Mesendoderm (in vitro differentiated cells): ENCODE results near the gene PTPN12.

Experiments
- DNase-seq: peaks from one replicate; pipeline ENCODE4 v3.0.0; 2013
- H2AK5ac ChIP-seq: 2 replicates; pipeline ENCODE4 v1.6.1; 2013; ENCODE audit warnings: low read length, inconsistent platforms
- H2BK120ac ChIP-seq: 2 replicates; pipeline ENCODE4 v1.6.1; 2013; ENCODE audit warnings: low read depth, mild to moderate bottlenecking, low read length, moderate library complexity, mixed read lengths
- H2BK15ac ChIP-seq: replicated peaks from 2 replicates; pipeline ENCODE4 v1.6.1; 2013; ENCODE audit warnings: low read depth, mild to moderate bottlenecking, moderate library complexity
- H2BK5ac ChIP-seq: 2 replicates; pipeline ENCODE4 v1.6.1; 2013; ENCODE audit warnings: low read length, inconsistent platforms
- H3K18ac ChIP-seq: 2 replicates; pipeline ENCODE4 v1.6.1; 2013; ENCODE audit warnings: mild to moderate bottlenecking, low read length, mixed read lengths
- H3K23ac ChIP-seq: one replicate; pipeline ENCODE4 v1.6.1; 2013; ENCODE audit warnings: low read length
- H3K27ac ChIP-seq: 2 replicates; pipeline ENCODE4 v1.5.1; 2013; ENCODE audit warnings: low read depth, mild to moderate bottlenecking, inconsistent platforms, low read length, moderate library complexity
- H3K27me3 ChIP-seq: 2 replicates; pipeline ENCODE4 v1.6.1; 2013; ENCODE audit warnings: low read length, control low read depth, mild to moderate bottlenecking, inconsistent platforms; ENCODE audit not compliant: insufficient read depth, poor library complexity
- H3K36me3 ChIP-seq: 2 replicates; pipeline ENCODE4 v1.6.1; 2013; ENCODE audit warnings: low read length, inconsistent platforms; ENCODE audit not compliant: control insufficient read depth, insufficient read depth
- H3K4ac ChIP-seq: one replicate; pipeline ENCODE4 v1.6.1; 2013; ENCODE audit warnings: low read depth, mild to moderate bottlenecking, low read length, moderate library complexity
- H3K4me1 ChIP-seq: 2 replicates; pipeline ENCODE4 v1.6.1; 2013; ENCODE audit warnings: low read depth, low read length, inconsistent platforms; ENCODE audit not compliant: control insufficient read depth
- H3K4me2 ChIP-seq: 2 replicates; pipeline ENCODE4 v1.6.1; 2013; ENCODE audit warnings: low read length
- H3K4me3 ChIP-seq: 2 replicates; pipeline ENCODE4 v1.5.1; 2013; ENCODE audit warnings: mild to moderate bottlenecking, low read length
- H3K56ac ChIP-seq: one replicate; pipeline ENCODE4 v1.6.1; 2013; ENCODE audit warnings: low read length
- H3K79me1 ChIP-seq: 2 replicates; pipeline ENCODE4 v1.6.1; 2013; ENCODE audit warnings: low read length, inconsistent platforms
- H3K79me2 ChIP-seq: 2 replicates; pipeline ENCODE4 v1.6.1; 2013; ENCODE audit warnings: mild to moderate bottlenecking, low read length; ENCODE audit not compliant: control insufficient read depth, insufficient read depth
- H3K9ac ChIP-seq: 2 replicates; pipeline ENCODE4 v1.6.1; 2013; ENCODE audit warnings: low read length, inconsistent platforms
- H4K5ac ChIP-seq: one replicate; pipeline ENCODE4 v1.6.1; 2013; ENCODE audit warnings: low read length
- H4K8ac ChIP-seq: one replicate; pipeline ENCODE4 v1.6.1; 2013; ENCODE audit warnings: low read depth, mild to moderate bottlenecking, control low read depth, low read length, moderate library complexity
- WGBS: extraction: QIAGEN DNeasy Blood & Tissue Kit; methylation state at CpG from one replicate; pipeline ENCODE4 v1.1.7; 2013; ENCODE audit warnings: low lambda C conversion rate, missing lambda C conversion rate; ENCODE audit not compliant: insufficient coverage; ENCODE audit errors: extremely low coverage; 5-methylcytosine and 5-hydroxymethylcytosine counted together

Gene PTPN12

DNA sequence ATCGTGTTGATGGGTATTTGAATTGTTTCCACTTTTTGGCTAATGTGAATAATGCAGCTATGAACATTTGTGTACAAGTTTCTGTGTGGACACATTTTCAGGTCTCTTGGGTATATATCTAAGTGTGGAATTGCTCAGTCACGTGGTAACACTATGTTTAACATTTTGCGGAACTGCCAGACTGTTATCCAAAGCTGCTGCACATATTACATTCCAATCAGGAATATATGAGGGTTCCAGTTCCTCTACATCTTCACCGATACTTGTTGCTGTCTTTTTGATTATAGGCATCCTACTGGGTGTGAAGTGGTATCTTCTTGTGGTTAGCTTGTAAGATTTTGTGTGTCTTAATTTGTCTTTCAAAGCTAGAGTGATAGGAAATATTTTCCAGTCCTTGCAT lies 6.8 kb downstream of the PTPN12 start:
- Histone ChIP-seq H4K8ac (no peak overlapping the region), H3K27ac (no peak overlapping the region), H2BK120ac (no peak overlapping the region), H3K27me3 (no peaks in the 10 kb centered on the region), H3K79me2 (peaks cover 86% of the 10 kb centered on the region), H3K23ac (no peak overlapping the region), H2AK5ac (no peak overlapping the region), H3K4me2 (no peak overlapping the region), H2BK5ac (no peak overlapping the region), H3K4ac (no peak overlapping the region), H3K4me3 (no peak overlapping the region), H3K9ac (no peak overlapping the region), H3K18ac (no peak overlapping the region), H2BK15ac (no peak overlapping the region), H3K36me3 (no peaks in the 10 kb centered on the region), H3K4me1 (peaks cover 5% of the 10 kb centered on the region), H3K56ac (no peak overlapping the region), H3K79me1 (no peaks in the 10 kb centered on the region), H4K5ac (no peak overlapping the region)
- DNase-seq, result no peak
- no CpG with 5 or more reads among the region's 4 CpGs for WGBS

DNA sequence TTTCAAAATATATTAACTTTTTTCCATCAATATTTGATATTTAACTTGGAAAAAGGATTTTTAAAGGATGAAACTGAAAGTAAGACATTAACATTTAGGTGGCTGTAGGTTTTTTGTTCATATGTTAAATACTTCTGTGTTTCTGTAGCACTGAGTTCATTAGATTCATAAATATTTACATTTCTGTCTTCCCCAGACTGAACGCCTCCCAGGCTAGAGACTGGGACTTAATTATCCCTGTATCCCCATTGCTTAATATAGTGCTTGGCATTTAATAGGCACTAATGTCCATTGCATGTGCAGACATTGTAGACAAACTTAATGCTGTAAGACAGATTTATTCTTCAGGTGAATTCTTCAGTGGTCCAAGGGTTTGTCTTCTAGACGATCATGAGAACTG lies 7.4 kb downstream of the PTPN12 start:
- Histone ChIP-seq H2BK120ac (no peak overlapping the region), H4K5ac (no peak overlapping the region), H3K27ac (no peak overlapping the region), H3K4me3 (no peak overlapping the region), H4K8ac (no peak overlapping the region), H3K4ac (no peak overlapping the region), H3K4me1 (peaks cover 5% of the 10 kb centered on the region), H3K23ac (no peak overlapping the region), H3K18ac (no peak overlapping the region), H3K36me3 (no peaks in the 10 kb centered on the region), H2AK5ac (no peak overlapping the region), H2BK15ac (no peak overlapping the region), H3K79me1 (no peaks in the 10 kb centered on the region), H3K4me2 (no peak overlapping the region), H3K79me2 (peaks cover 88% of the 10 kb centered on the region), H3K9ac (no peak overlapping the region), H3K27me3 (no peaks in the 10 kb centered on the region), H3K56ac (no peak overlapping the region), H2BK5ac (no peak overlapping the region)
- DNase-seq, result no peak
- WGBS, result no CpG with 5 or more reads among the region's 2 CpGs

DNA sequence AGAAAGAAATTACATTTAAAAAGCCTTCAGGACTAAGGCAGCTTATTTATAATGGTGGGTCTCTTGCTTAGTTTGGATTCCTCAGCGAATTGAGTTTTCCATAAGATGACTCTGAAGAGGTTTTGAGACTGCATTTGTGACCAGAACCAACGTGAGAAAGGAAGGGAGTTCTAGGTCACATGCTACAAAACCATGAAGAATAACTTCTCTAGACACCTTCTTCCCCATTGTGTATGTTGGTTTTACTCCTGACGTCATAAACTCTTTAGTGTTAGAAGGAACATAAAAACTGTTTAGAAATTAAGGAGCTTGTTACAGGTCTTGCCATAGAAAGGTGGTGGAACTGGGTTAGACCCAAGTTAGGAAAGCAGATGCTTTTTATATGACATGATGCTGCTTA lies 11.1 kb downstream of the PTPN12 start:
- Histone ChIP-seq H3K9ac (no peak overlapping the region), H3K79me2 (peaks cover 82% of the 10 kb centered on the region), H3K4me3 (no peak overlapping the region), H2BK120ac (no peak overlapping the region), H3K27me3 (no peaks in the 10 kb centered on the region), H3K4me1 (no peaks in the 10 kb centered on the region), H2BK15ac (no peak overlapping the region), H3K4ac (no peak overlapping the region), H3K56ac (no peak overlapping the region), H2BK5ac (no peak overlapping the region), H3K79me1 (no peaks in the 10 kb centered on the region), H3K4me2 (no peak overlapping the region), H3K36me3 (no peaks in the 10 kb centered on the region), H2AK5ac (no peak overlapping the region), H4K5ac (no peak overlapping the region), H3K27ac (no peak overlapping the region), H3K23ac (no peak overlapping the region), H3K18ac (no peak overlapping the region), H4K8ac (no peak overlapping the region)
- DNase-seq, result no peak
- WGBS, result no CpG with 5 or more reads among the region's 3 CpGs

DNA sequence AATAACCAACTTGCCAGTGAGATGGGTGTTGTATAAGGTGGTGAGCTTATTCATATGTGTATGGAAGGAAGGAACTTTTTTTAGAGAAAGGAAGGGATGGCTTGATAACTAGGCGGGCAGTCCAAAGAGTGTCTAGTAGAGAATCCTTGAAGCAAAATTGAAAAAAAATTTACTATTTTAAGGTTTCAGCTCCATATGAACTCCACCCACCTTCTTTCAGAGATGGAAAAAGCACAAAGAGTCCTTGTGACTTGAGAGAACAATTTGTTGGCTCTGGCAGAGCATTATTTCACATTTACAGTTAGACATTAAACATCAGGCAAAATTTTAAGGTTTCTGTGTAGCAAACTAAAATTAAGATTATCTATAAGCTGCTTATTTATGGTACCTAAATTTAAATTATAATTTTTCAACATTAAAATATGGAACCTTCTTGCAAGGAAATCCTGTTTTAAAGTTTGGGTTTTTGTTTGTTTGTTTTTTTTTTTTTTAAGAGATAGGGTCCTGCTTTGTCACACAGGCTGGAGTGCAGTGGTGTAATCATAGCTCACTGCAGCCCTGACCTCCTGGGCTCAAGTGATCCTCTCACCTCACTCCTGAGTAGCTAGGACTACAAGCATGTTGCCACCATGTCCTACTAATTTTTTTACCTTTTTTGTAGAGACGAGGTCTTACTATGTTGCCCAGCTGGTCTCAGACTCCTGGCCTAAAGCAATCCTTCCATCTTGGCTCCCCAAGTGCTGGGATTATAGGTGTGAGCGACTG lies 12.2 kb downstream of the PTPN12 start:
- Histone ChIP-seq H2BK120ac (no peak overlapping the region), H3K4ac (no peak overlapping the region), H3K36me3 (no peaks in the 10 kb centered on the region), H2BK15ac (no peak overlapping the region), H3K4me2 (no peak overlapping the region), H3K79me2 (peaks cover 82% of the 10 kb centered on the region), H3K4me1 (no peaks in the 10 kb centered on the region), H3K4me3 (no peak overlapping the region), H4K8ac (no peak overlapping the region), H3K18ac (no peak overlapping the region), H3K27me3 (no peaks in the 10 kb centered on the region), H3K23ac (no peak overlapping the region), H4K5ac (no peak overlapping the region), H3K9ac (no peak overlapping the region), H3K79me1 (peaks cover 2% of the 10 kb centered on the region), H2BK5ac (no peak overlapping the region), H2AK5ac (no peak overlapping the region), H3K27ac (no peak overlapping the region), H3K56ac (no peak overlapping the region)
- DNase-seq, result no peak
- no CpG with 5 or more reads among the region's 3 CpGs for WGBS

DNA sequence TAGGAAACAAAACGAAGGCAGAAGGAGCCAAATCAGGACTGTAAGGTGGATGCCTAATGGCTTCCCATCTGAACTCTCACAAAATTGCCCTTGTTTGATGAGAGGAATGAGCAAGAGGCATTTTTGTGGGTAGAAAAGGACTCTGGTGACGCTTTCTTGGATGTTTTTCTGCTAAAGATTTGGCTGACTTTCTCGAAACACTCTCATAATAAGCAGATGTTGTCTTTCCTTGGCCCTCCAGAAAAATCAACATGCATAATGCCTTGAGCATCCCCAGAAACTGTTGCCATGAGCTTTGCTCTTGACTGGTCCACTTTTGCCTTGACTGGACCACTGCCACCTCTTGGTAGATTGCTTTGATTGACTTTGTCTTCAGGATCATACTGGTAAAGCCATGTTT lies 13.5 kb downstream of the PTPN12 start:
- no CpG with 5 or more reads among the region's 3 CpGs for WGBS
- H3K36me3 ChIP-seq, result no peaks in the 10 kb centered on the region

DNA sequence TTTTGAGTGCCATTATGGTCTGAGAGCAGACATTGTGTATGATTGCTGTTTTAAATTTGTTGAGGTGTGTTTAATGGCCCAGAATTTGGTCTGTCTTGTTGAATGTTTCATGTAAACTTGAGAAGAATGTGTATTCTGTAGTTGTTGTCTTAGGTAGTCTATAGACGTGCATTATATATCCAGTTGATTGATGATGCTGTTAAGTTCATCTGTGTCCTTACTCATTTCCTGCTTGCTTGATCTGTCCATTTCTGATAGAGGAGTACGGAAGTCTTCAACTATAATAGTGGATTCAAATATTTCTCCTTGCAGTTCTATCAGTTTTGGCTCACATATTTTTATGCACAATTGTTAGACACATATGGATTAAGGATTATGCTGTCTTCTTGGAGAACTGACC lies 16.0 kb downstream of the PTPN12 start:
- H3K18ac ChIP-seq, result no peak overlapping the region
- peaks cover 2% of the 10 kb centered on the region for H3K79me1 ChIP-seq
- H3K36me3 ChIP-seq, result no peaks in the 10 kb centered on the region
- H2BK120ac ChIP-seq, result no peak overlapping the region
- no peak overlapping the region for H2AK5ac ChIP-seq
- no peak overlapping the region for H3K27ac ChIP-seq
- H3K79me2 ChIP-seq, result peaks cover 82% of the 10 kb centered on the region
- H3K4me2 ChIP-seq, result no peak overlapping the region
- WGBS, result no CpG with 5 or more reads among the region's 2 CpGs
- H4K8ac ChIP-seq, result no peak overlapping the region
- DNase-seq, result no peak
- H3K9ac ChIP-seq, result no peak overlapping the region
- H2BK5ac ChIP-seq, result no peak overlapping the region
- no peaks in the 10 kb centered on the region for H3K4me1 ChIP-seq
- H3K4me3 ChIP-seq, result no peak overlapping the region
- no peak overlapping the region for H2BK15ac ChIP-seq
- no peak overlapping the region for H3K4ac ChIP-seq
- H3K56ac ChIP-seq, result no peak overlapping the region
- no peak overlapping the region for H4K5ac ChIP-seq
- H3K23ac ChIP-seq, result no peak overlapping the region
- no peaks in the 10 kb centered on the region for H3K27me3 ChIP-seq

More for the DNA sequence above, 13.5 kb downstream of the PTPN12 start:
- Histone ChIP-seq H3K4me2 (no peak overlapping the region), H3K27ac (no peak overlapping the region), H3K4me3 (no peak overlapping the region), H3K4ac (no peak overlapping the region), H3K56ac (no peak overlapping the region), H4K5ac (no peak overlapping the region), H3K4me1 (no peaks in the 10 kb centered on the region), H3K18ac (no peak overlapping the region), H3K79me1 (peaks cover 2% of the 10 kb centered on the region), H3K79me2 (peaks cover 85% of the 10 kb centered on the region), H2BK120ac (no peak overlapping the region), H3K9ac (no peak overlapping the region), H3K27me3 (no peaks in the 10 kb centered on the region), H2BK5ac (no peak overlapping the region), H2BK15ac (no peak overlapping the region), H2AK5ac (no peak overlapping the region), H3K23ac (no peak overlapping the region), H4K8ac (no peak overlapping the region)
- no peak for DNase-seq
